GM13976 (cell line): Measurements from ENCODE around the gene LRRC26.

Experiments used
- DNase-seq: peaks from one replicate; pipeline ENCODE4 v3.0.0; 2012; ENCODE audit warnings: low spot score
- in situ Hi-C: fragments of 300-500 bp; cut with MboI; formaldehyde crosslinking; loops from one replicate; pipeline ENCODE4 v1.12.0; 2022; ENCODE audit warnings: low sequenced_read_pairs, mixed read lengths, inconsistent platforms; ENCODE audit not compliant: unreplicated experiment
- TF ChIP-seq, protein P1 (sequence below): IDR thresholded peaks from 2 replicates; pipeline ENCODE4 v1.5.1; 2012; ENCODE audit warnings: borderline replicate concordance, mild to moderate bottlenecking; ENCODE audit not compliant: insufficient read depth; ENCODE audit errors: extremely low read depth, missing control alignments, control extremely low read depth

Gene LRRC26

DNA sequence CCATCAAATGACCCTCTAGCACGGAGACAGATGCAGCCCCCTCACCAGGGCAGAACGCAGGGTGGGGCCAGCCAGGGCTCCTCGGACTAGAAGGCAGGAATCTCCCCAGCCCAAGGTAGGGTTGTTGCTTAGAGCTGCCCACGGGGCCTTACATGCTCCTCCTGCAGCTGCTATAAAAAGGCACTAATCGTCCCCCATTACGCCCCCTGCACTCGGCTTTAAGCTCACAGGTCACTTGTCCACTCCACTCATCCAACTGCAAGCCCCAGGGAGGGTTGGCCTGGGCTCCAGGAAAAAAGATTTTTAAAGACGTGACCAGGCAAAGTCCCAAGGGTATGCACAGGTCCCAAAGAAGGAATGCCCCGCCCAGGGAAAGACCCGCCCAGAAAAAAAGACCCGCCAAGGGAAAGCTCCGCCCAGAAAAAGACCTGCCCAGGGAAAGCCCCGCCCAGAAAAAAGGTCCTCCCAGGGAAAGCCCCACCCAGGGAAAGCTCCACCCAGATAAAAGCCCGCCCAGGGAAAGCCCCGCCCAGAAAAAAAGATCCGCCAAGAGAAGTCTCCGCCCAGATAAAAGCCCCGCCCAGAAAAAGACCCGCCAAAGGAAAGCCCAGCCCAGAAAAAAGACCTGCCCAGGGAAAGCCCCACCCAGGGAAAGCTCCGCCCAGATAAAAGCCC lies 19.8 kb downstream of the LRRC26 start:
- peak; percentile 90 for DNase-seq
- in situ Hi-C loops, result no loop called here
- TF ChIP-seq, protein P1, sequence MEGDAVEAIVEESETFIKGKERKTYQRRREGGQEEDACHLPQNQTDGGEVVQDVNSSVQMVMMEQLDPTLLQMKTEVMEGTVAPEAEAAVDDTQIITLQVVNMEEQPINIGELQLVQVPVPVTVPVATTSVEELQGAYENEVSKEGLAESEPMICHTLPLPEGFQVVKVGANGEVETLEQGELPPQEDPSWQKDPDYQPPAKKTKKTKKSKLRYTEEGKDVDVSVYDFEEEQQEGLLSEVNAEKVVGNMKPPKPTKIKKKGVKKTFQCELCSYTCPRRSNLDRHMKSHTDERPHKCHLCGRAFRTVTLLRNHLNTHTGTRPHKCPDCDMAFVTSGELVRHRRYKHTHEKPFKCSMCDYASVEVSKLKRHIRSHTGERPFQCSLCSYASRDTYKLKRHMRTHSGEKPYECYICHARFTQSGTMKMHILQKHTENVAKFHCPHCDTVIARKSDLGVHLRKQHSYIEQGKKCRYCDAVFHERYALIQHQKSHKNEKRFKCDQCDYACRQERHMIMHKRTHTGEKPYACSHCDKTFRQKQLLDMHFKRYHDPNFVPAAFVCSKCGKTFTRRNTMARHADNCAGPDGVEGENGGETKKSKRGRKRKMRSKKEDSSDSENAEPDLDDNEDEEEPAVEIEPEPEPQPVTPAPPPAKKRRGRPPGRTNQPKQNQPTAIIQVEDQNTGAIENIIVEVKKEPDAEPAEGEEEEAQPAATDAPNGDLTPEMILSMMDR, result no peak

DNA sequence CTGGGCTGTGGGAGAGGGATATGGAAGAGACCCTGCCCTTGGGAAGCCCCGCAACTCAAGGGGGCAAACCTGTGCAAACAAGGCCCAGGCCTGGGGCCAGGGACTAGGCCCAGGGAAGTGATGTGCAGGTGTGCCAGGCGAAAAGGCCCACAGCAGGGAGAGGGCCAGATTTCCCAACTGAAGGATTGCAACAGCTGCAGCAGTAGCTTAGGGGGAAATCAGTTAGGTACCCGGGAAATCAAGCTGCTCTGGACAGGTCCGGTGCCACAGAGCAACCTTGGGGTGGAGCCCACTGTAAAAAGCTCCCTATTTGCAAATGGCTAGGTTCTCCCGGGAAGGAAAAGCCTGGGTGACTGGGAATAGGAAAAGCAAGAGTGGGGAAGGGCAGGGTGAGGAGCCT lies 20.5 kb downstream of the LRRC26 start:
- in situ Hi-C loops, result no loop called here
- no peak for DNase-seq
- TF ChIP-seq, protein P1, result no peak

DNA sequence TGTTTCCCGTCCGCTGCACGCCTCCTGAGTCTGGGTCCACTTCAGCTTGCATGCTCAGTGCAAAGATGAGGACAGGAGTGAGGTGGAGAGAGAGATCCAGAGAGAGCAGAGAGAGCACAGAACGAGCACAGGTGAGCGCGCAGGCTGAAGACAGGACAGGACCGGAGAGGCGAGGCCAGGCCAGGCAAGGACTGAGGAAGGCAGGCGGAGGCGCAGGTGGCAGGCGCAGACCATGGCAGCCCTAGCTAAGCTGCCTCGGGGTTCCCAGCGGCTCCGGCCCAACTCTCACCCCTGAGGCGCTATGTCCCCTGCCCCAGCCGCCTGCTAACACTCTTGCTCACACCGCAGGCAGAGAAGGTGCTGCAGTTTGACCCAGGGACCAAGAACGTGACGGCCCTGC lies 21.2 kb downstream of the LRRC26 start:
- in situ Hi-C loops, result no loop called here
- TF ChIP-seq, protein P1, result no peak
- no peak for DNase-seq

DNA sequence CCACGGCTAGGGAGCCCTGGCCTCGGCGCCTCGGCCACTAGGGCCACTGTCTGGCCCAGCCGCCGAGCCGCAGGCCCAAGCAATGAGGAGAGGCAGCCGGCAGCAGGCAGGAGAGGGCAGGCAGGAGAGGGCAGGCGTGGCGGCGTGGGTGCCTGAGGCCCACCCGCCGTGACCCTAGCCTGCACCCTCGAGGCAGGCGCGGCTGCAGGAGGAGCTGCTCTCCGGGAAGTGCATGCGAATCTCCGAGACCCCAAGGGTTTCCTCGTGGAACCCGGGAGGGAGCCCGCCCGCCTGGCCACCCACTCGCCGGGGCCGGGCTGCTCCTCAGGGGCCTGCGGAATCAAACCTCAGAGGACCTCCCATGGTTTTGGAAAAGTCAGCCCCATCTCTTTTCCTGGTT lies 21.6 kb downstream of the LRRC26 start:
- in situ Hi-C loops, result no loop called here
- DNase-seq, result no peak
- TF ChIP-seq, protein P1, result no peak

DNA sequence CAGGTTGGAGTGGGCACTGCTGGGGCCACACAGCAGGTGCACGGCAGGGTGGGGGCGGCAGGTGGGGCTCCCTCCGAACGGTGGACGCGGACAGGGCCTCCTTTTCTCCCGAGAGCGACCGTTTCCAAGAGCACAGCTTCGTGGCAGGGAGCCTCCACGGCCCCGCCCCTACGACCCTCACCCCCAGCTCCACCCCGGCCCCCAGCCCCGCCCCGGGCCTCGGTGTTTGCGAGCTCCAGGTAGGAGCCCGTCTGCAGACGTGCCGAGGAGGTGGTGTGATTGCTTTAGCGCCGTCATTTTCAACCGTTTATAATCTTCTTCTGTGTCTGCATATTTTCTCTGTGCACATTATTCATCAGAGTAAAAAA lies 22.1 kb downstream of the LRRC26 start:
- no peak for DNase-seq
- TF ChIP-seq, protein P1, result no peak
- in situ Hi-C loops, result no loop called here

DNA sequence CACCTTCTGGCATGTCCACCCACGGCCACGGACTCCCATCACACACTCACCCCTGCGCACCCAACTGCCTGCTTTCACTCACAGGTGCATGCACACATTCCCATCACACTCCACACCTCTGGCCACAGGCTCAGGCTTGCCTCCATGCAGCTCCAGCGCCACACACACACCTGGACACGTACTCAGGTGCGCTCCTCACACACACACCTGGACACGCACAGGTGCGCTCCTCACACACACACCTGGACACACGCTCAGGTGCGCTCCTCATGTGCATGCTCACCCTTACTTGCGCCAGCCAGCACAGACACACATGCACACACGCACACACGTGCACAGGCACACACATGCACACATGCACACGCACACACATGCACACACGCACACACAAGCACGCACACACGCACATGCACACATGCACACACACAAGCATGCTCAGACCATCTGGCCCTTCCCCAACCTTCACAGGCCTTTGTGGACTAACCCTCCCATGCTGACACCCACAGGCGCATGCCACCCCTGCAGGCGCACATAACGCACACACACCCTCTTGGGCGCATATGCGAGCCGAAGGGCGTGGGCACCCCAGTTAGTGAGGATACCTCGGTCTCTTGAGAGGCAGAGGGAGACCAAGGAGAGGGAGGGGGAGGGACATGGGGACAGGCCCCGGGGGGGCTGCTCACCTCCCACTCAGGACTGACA lies 22.6 kb downstream of the LRRC26 start:
- DNase-seq, result no peak
- in situ Hi-C loops, result no loop called here
- TF ChIP-seq, protein P1, result no peak
